ENCODE results near the gene ARF6.

The ARF6 gene

DNA sequence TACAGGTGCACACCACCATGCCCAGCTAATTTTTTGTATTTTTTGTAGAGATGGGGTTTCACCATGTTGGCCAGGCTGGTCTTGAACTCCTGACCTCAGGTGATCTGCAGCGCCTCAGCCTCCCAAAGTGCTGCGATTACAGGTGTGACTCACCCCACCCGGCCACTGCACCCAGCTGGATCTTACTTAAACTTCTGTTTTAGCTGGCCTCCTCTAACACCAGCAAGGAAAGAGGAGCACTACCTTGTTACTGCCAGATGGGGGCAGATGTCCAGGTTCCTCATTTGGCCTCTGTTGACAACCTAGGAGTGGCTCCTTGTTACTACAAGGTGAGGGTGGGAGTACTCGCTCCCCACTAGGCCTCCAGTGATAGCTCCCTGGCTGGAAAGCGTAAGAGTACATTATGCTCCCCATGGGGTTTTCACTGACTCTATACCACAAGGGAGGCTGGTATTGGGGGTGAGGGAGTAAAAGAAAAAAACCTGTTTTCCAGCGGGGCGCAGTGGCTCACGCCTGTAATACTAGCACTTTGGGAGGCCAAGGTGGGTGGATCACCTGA is 13.2 kb upstream of the ARF6 start:
- H3K4me3 ChIP-seq (ENCODE audit: control insufficient read depth, low read depth, low read length): no peak overlapping the region
- no peak for DNase-seq (ENCODE audit: low read depth)
- TF ChIP-seq, protein P1, sequence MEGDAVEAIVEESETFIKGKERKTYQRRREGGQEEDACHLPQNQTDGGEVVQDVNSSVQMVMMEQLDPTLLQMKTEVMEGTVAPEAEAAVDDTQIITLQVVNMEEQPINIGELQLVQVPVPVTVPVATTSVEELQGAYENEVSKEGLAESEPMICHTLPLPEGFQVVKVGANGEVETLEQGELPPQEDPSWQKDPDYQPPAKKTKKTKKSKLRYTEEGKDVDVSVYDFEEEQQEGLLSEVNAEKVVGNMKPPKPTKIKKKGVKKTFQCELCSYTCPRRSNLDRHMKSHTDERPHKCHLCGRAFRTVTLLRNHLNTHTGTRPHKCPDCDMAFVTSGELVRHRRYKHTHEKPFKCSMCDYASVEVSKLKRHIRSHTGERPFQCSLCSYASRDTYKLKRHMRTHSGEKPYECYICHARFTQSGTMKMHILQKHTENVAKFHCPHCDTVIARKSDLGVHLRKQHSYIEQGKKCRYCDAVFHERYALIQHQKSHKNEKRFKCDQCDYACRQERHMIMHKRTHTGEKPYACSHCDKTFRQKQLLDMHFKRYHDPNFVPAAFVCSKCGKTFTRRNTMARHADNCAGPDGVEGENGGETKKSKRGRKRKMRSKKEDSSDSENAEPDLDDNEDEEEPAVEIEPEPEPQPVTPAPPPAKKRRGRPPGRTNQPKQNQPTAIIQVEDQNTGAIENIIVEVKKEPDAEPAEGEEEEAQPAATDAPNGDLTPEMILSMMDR (IDR thresholded peaks at IDR 0.05; ENCODE audit: control insufficient read depth, insufficient read depth, low read depth, low read length, missing control alignments): peak; percentile 70

DNA sequence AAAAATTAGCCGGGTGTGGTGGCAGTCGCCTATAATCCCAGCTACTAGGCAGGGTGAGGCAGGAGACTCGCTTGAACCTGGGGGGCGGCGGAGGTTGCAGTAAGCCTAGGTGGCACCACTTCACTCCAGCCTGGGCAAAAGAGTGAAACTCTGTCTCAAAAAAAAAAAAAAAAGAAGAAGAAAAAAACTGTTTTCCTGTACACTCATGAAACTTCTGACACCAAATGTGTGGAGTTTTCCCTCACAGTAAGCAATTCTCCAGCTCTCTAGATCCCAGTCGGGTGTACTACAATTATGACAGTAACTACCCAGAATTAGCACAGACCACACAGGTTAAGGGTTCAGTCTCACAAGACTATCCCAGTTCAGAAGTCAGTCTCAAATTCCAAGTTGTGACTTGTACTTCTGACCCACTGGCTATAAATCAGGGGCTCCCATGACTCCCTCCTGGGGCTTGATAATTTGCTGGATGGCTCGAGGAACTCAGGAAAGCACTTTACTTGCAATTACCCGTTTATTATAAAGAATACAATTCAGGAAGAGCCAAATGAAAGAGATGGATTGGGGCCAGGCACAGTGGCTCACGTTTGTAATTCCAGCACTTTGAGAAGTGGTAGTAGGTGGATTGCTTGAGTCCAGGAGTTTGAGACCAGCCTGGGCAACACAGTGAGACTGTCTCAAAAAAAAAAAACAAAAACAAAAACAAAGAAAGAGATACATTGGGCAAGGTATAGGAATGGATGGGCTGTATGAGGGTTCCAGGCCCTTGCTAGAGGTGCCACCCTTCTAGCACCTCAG is 12.4 kb upstream of the ARF6 start:
- no peak overlapping the region for H3K4me3 ChIP-seq (ENCODE audit: control insufficient read depth, low read depth, low read length)
- no peak for DNase-seq (ENCODE audit: low read depth)

DNA sequence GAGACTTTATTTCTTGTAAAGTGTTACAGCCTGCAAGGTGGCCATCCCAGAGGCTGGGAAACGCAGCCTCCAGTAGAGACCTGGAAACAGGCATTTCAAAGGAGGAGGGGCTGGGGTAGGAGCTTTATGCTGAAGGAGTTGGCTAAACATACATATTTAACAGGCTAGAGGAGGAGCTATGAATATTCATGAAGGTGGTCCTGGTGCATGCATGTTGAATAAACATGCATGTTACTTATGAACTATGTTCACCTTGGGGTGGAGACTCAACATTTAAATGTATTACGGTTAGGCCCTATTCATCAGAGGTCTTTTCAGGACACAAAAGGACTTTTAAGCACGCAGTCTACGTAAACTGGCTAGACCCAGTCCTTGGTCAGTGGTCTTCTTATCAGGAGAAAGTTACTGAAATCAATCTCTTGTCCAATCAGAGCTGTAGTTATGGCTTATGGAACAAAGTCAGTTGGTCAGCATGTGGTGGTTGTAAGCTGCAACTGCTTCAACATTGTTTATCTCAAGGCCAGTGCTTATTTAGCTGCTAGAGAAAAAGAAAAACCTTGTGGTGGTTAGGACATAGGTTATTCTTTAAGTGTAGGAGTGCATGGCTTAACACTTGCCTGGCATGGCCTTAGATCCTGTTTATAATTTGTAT is 11.4 kb upstream of the ARF6 start:
- TF ChIP-seq, protein P1 (IDR thresholded peaks at IDR 0.05; ENCODE audit: control insufficient read depth, insufficient read depth, low read depth, low read length, missing control alignments): no peak
- DNase-seq (ENCODE audit: low read depth): no peak
- no peak overlapping the region for H3K4me3 ChIP-seq (ENCODE audit: control insufficient read depth, low read depth, low read length)

More for the DNA sequence above, 12.4 kb upstream of the ARF6 start:
- TF ChIP-seq, protein P1 (IDR thresholded peaks at IDR 0.05; ENCODE audit: control insufficient read depth, insufficient read depth, low read depth, low read length, missing control alignments): no peak

DNA sequence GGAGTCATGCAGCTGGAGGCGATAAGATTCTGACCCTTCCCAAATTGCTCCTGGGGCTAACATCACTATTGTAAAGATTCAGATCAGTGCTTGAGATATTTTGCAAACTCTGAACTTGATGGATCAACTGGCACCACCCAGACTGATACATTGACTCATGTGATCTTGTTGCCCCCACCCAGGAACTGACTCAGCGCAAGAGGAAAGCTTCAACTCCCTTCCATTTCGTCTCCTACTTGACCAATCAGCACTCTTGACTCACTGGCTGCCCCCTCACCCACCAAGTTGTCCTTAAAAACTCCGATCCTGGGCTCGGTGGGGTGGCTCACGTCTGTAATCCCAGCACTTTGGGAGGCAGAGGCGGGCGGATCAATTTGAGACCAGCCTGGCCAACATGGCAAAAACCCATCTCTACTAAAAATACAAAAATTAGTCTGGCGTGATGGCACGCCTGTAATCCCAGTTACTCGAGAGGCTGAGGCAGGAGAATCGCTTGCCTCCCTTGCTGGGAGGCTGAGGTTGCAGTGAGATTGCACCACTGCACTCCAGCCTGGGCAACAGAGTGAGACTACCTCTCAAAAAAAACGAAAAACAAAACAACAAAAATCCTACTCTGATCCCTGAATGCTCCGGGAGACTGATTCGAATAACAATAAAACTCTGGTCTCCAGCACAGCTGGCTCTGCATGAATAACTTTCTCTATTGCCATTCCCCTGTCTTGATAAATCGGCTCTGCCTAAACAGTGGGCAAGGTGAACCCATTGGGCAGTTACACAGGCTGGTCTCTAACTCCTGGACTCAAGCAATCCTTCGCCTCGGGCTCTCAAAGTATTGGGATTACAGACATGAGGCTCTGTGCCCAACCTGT is 9.8 kb upstream of the ARF6 start:
- DNase-seq (ENCODE audit: low read depth): no peak
- H3K4me3 ChIP-seq (ENCODE audit: control insufficient read depth, low read depth, low read length): no peak overlapping the region
- TF ChIP-seq, protein P1 (IDR thresholded peaks at IDR 0.05; ENCODE audit: control insufficient read depth, insufficient read depth, low read depth, low read length, missing control alignments): no peak

DNA sequence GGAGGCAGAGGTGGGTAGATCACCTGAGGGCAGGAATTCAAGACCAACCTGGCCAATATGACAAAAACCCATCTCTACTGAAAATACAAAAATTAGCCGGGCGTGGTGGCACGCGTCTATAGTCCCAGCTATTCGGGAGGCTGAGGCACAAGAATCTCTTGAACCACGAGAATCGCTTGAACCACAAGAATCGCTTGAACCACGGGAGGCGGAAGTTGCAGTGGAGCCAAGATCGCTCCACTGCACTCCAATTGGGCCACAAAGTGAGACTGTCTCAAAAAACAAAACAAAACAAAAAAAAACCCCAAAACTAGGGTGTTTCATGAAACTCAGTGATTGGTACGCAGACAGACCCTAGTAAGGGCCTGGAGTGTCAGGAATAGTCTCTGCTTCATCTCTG is 6.4 kb upstream of the ARF6 start:
- no peak for DNase-seq (ENCODE audit: low read depth)
- H3K4me3 ChIP-seq (ENCODE audit: control insufficient read depth, low read depth, low read length): no peak overlapping the region

More for the DNA sequence above, 6.4 kb upstream of the ARF6 start:
- TF ChIP-seq, protein P1 (IDR thresholded peaks at IDR 0.05; ENCODE audit: control insufficient read depth, insufficient read depth, low read depth, low read length, missing control alignments): no peak
